Adipocyte (in vitro differentiated cells): ENCODE results near the gene SCUBE1.
A peak's percentile ranks its signal among the peaks of the same experiment; 100 is the strongest.

Experiments used
- DNase-seq: peaks from one replicate; pipeline ENCODE4 v3.0.0-alpha.2; 2015; ENCODE audit warnings: low read depth
- H3K27me3 ChIP-seq: replicated peaks from 2 replicates; pipeline ENCODE4 v1.7.0; 2013; ENCODE audit warnings: mild to moderate bottlenecking, low read length, moderate library complexity; ENCODE audit not compliant: control insufficient read depth, insufficient read depth
- H3K36me3 ChIP-seq: 2 replicates; pipeline ENCODE4 v1.7.0; 2013; ENCODE audit warnings: low read length, mild to moderate bottlenecking, moderate library complexity; ENCODE audit not compliant: control insufficient read depth, insufficient read depth, severe bottlenecking
- H3K4me1 ChIP-seq: 2 replicates; pipeline ENCODE4 v1.7.0; 2013; ENCODE audit warnings: mild to moderate bottlenecking, low read length, moderate library complexity; ENCODE audit not compliant: control insufficient read depth, insufficient read depth
- H3K4me3 ChIP-seq: 2 replicates; pipeline ENCODE4 v1.7.0; 2013; ENCODE audit warnings: mild to moderate bottlenecking, low read length, moderate library complexity
- H3K9ac ChIP-seq: 2 replicates; pipeline ENCODE4 v1.7.0; 2013; ENCODE audit warnings: mild to moderate bottlenecking, low read length, moderate library complexity
- H3K9me3 ChIP-seq: 2 replicates; pipeline ENCODE4 v1.7.0; 2013; ENCODE audit warnings: mild to moderate bottlenecking, low read length, moderate library complexity; ENCODE audit not compliant: control insufficient read depth

The SCUBE1 gene

DNA sequence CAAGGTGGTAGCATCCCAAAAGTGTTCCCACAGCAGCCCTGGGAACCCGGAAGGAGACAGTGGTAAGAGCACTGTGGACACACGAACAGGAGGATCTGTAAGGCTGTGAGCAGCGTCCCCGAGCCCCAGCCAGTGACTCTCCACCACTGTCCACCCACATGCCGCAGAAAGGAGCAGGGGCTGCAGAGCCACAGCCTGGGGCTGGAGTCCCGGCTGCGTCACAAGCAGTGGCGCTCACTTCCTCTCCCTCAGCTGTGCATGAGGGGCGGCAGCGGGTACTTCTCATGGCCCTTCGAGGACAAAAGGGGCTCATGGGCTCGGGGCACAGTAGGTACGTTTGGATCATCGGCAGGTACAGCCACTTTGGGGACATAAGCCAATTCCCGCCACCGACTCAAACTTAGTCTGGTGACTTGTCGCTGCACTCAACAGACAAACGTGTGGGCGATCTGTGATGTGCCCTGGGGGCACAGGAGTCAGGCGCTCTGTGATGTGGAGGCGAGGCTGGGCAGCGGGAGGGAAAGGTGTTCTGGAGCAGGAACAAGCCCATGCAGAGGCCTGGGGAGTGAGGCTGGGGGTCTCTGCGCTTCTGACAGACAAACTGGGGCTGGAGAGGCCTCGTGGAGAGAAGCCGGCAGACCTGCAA, 68.5 kb downstream of the SCUBE1 start:
- Histone ChIP-seq H3K4me3 (no peak overlapping the region), H3K9me3 (no peaks in the 10 kb centered on the region), H3K9ac (no peak overlapping the region), H3K27me3 (peaks cover 77% of the 10 kb centered on the region), H3K4me1 (no peaks in the 10 kb centered on the region), H3K36me3 (no peaks in the 10 kb centered on the region)
- DNase-seq = no peak

- Histone ChIP-seq H3K4me1 (no peaks in the 10 kb centered on the region), H3K4me3 (no peak overlapping the region), H3K27me3 (peaks cover 84% of the 10 kb centered on the region), H3K36me3 (no peaks in the 10 kb centered on the region), H3K9ac (no peak overlapping the region), H3K9me3 (no peaks in the 10 kb centered on the region)
- DNase-seq = peak; percentile 70
Measured at GRCh38 chr22:43273902-43274484, 69.2 kb downstream of the SCUBE1 start.

- Histone ChIP-seq H3K9ac (no peak overlapping the region), H3K36me3 (no peaks in the 10 kb centered on the region), H3K4me1 (no peaks in the 10 kb centered on the region), H3K27me3 (peaks cover 87% of the 10 kb centered on the region), H3K9me3 (no peaks in the 10 kb centered on the region), H3K4me3 (no peak overlapping the region)
- no peak for DNase-seq
Measured at GRCh38 chr22:43272869-43273318, 70.3 kb downstream of the SCUBE1 start.

GRCh38 chr22:43272301-43272700, 70.9 kb downstream of the SCUBE1 start:
- Histone ChIP-seq H3K4me1 (no peaks in the 10 kb centered on the region), H3K9me3 (no peaks in the 10 kb centered on the region), H3K27me3 (peaks cover 89% of the 10 kb centered on the region), H3K4me3 (no peak overlapping the region), H3K36me3 (no peaks in the 10 kb centered on the region), H3K9ac (no peak overlapping the region)
- DNase-seq = no peak

DNA sequence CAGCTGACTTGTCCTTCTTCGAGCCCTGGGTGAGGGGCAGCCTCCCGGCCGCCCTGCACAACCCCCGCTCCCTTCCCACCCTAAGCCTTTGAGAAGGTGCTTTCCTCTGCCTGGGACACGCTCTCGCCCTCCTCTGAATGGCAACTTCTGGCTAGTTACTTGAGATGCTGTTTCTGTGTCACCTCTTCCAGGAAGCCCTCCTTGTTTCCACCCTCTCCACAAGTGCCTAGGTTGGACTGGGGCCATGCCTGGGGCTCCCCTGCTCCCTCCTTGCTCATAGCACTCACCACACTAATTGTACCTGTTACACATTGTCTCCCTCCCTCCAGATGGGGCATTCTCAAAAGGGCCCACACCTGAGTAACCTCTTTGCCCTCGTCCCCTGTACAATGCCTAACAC, 72.2 kb downstream of the SCUBE1 start:
- Histone ChIP-seq H3K36me3 (no peaks in the 10 kb centered on the region), H3K27me3 (peaks cover 91% of the 10 kb centered on the region), H3K9ac (no peak overlapping the region), H3K9me3 (no peaks in the 10 kb centered on the region), H3K4me3 (no peak overlapping the region), H3K4me1 (no peaks in the 10 kb centered on the region)
- no peak for DNase-seq

DNA sequence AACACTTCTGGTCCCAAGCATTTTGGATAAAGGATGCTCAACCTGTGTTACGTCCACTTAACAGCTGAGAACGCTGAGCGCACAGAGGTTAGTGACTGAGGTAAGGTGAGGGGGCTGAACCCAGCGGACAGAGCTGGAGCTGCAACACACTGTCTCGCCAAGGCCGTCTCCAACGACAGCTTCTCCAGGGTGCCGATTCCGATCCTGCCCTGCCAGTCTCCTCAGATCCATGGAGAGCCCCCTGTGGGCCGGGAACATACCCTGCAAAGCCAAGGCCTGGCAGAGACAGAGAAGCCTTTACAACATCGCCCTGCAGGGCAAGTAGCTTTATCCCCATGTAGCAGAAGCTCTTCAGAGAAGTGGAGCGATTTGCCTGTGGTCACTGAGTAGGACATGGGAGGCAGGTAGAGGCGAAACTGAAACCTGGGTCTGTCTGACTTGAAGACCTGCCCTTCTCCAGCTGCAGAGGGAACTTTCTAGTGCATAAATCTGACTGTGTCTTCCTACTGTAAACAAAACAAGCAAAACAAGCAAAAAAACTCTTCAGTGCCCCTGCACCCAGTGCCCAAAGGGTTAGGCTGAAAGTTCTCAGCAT, 72.8 kb downstream of the SCUBE1 start:
- H3K27me3 ChIP-seq = peaks cover 90% of the 10 kb centered on the region
- H3K9ac ChIP-seq = no peak overlapping the region
- H3K36me3 ChIP-seq = no peaks in the 10 kb centered on the region
- H3K4me1 ChIP-seq = no peaks in the 10 kb centered on the region
- DNase-seq = no peak
- no peak overlapping the region for H3K4me3 ChIP-seq
- H3K9me3 ChIP-seq = no peaks in the 10 kb centered on the region

- no peaks in the 10 kb centered on the region for H3K4me1 ChIP-seq
- H3K27me3 ChIP-seq = peaks cover 90% of the 10 kb centered on the region
- no peak overlapping the region for H3K4me3 ChIP-seq
- no peaks in the 10 kb centered on the region for H3K9me3 ChIP-seq
- no peak overlapping the region for H3K9ac ChIP-seq
- no peak for DNase-seq
- no peaks in the 10 kb centered on the region for H3K36me3 ChIP-seq
Measured at GRCh38 chr22:43269646-43270045, 73.5 kb downstream of the SCUBE1 start.

DNA sequence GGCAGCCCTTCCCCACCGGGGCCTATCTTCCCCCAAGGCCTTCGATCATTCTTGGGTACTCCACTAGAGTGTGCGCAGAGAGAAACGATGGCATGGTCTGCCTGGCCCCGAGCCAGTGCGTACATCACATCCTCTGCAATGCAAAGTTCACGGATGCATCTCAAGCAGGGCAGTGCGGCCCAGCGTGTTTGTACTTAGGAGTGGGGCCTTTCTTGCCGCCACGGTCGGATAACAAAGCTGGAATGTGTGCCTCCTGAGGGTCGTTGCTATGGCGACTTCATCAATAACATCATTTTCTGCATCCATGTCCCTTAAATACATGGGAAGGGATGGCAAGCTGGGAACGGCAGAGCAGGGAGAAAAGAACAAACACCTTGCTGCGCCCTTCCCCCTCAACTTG, 73.9 kb downstream of the SCUBE1 start:
- H3K9me3 ChIP-seq = no peaks in the 10 kb centered on the region
- peaks cover 4% of the 10 kb centered on the region for H3K4me1 ChIP-seq
- H3K36me3 ChIP-seq = no peaks in the 10 kb centered on the region
- no peak overlapping the region for H3K4me3 ChIP-seq
- no peak overlapping the region for H3K9ac ChIP-seq
- DNase-seq = no peak
- H3K27me3 ChIP-seq = peaks cover 90% of the 10 kb centered on the region

DNA sequence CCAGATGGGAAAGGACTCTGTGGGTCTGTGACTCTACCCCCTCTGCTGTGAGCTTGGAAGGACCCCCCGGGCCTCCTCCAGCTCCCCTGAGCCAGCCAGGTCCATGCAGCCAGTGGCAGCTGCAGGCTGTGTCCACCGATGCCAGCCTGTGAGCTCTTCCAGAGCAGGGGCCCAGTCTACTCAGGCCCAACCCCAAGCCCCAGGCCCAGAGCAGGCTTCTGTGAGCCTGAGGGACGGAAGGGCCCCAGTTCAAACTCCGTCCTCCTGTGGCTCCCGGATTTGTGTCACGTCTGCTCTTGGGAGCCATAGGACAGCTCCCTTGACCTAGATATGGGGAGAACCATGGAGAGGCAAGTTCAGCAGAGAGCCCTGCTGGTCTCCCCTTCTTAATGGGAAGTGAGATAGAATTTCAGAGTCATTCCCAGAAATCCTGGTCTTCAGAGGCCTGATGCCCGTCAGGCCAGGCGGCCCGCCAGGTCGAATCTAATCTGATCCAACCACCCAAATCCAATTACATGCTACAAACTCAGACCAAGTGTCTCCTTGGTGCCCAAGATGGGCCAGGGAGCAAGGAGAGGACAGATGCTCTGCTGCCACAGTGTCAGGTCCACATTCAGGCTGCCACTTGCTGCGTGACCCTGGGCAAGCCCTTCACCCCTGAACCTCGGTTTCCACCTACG, 75.1 kb downstream of the SCUBE1 start:
- Histone ChIP-seq H3K4me1 (peaks cover 11% of the 10 kb centered on the region), H3K27me3 (peaks cover 95% of the 10 kb centered on the region)

GRCh38 chr22:43267332-43267980, 75.7 kb downstream of the SCUBE1 start:
- Histone ChIP-seq H3K27me3 (peaks cover 90% of the 10 kb centered on the region), H3K36me3 (no peaks in the 10 kb centered on the region), H3K4me3 (no peak overlapping the region), H3K4me1 (peaks cover 11% of the 10 kb centered on the region), H3K9me3 (no peaks in the 10 kb centered on the region), H3K9ac (no peak overlapping the region)
- no peak for DNase-seq

More for the DNA sequence above, 75.1 kb downstream of the SCUBE1 start:
- H3K9me3 ChIP-seq = no peaks in the 10 kb centered on the region
- no peak for DNase-seq
- no peaks in the 10 kb centered on the region for H3K36me3 ChIP-seq
- no peak overlapping the region for H3K4me3 ChIP-seq
- no peak overlapping the region for H3K9ac ChIP-seq

DNA sequence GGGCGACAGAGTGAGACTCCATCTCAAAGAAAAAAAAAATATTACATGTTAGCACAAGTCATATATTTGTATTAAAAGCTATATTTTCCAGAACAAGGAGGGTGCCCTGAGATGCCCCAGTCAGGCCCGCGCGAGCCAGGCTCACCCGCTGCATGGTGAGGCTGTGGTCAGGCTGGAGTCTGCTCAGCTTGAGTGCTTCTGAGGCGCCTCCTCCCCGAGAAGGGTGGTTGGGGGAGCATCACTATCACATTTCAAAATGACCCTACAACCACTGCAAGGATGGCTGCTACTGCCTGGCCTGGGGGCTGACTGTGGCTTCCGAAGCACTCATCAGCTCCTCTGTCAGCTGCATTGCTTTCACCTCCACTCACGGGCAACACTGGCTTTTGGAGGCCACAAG, 77.1 kb downstream of the SCUBE1 start:
- H3K27me3 ChIP-seq = peaks cover 86% of the 10 kb centered on the region
- no peak overlapping the region for H3K4me3 ChIP-seq

More for the DNA sequence above, 77.1 kb downstream of the SCUBE1 start:
- Histone ChIP-seq H3K36me3 (no peaks in the 10 kb centered on the region), H3K4me1 (peaks cover 11% of the 10 kb centered on the region), H3K9ac (no peak overlapping the region), H3K9me3 (no peaks in the 10 kb centered on the region)
- no peak for DNase-seq
